OCI-M2 (cell line): ENCODE results near the gene ZNF653.
"Not testable (repeated sequence)": the region's sequence is repeated elsewhere in the genome, so short reads cannot be mapped to it uniquely, and the experiment has no call there.

Source experiments
- DNase-seq: peaks from one replicate; lab custom pipeline; 2025; ENCODE audit not compliant: unreplicated experiment; lab: John Stamatoyannopoulos, UW

Gene ZNF653

GRCh38 chr19:11434703-11435056 lies 71.0 kb downstream of the ZNF653 start:
- DNase-seq = no peak

DNA sequence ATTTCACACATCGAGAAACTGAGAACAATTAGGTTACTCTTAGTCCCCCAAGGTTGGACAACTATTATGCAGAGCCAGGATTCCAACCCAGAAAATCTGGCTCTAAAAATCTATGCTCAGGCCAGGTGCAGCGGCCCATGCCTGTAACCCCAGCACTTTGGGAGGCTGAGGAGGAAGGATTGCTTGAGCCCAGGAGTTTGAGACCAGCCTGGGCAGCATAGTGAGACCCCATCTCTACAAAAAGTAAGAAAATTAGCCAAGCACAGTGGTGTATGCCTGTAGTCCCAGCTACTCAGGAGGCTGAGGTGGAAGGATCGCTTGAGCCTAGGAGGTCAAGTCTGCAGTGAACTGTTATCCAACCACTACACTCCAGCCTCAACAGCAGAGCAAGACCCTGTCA lies 72.1 kb downstream of the ZNF653 start:
- DNase-seq = not testable (repeated sequence)
